GM18858 (cell line): Measurements from ENCODE around the gene THSD8.

ENCODE experiments used
- ATAC-seq: cut with Tn5 transposase; IDR thresholded peaks from one replicate; pipeline ENCODE4 v1.9.1; 2021; ENCODE audit not compliant: unreplicated experiment

The THSD8 gene

GRCh38 chr19:12801466-12802266, at the start of gene THSD8, which contains the start of gene PRDX2:
TSS of gene THSD8 (plus strand) at chr19:12802069. CDS start at chr19:12802072, 3 bp downstream.
TSS of gene PRDX2 (minus strand) at chr19:12801800. CDS start at chr19:12801261, 539 bp downstream.
- no peak for ATAC-seq

- ATAC-seq, result no peak
Observed at GRCh38 chr19:12754465-12755196, 47.2 kb upstream of the THSD8 start.

- no peak for ATAC-seq
Observed at GRCh38 chr19:12756150-12756883, 45.6 kb upstream of the THSD8 start.

GRCh38 chr19:12757544-12758274, 44.2 kb upstream of the THSD8 start:
- ATAC-seq, result no peak

- no peak for ATAC-seq
Observed at GRCh38 chr19:12759686-12760085, 42.2 kb upstream of the THSD8 start.

GRCh38 chr19:12763100-12763499, 38.8 kb upstream of the THSD8 start:
- no peak for ATAC-seq

- ATAC-seq, result no peak
Observed at GRCh38 chr19:12764698-12765097, 37.2 kb upstream of the THSD8 start.

GRCh38 chr19:12766051-12766521, 35.8 kb upstream of the THSD8 start:
- ATAC-seq, result no peak

GRCh38 chr19:12767150-12767549, 34.7 kb upstream of the THSD8 start:
- no peak for ATAC-seq

- ATAC-seq, result no peak
Observed at GRCh38 chr19:12767666-12768065, 34.2 kb upstream of the THSD8 start.

GRCh38 chr19:12769689-12770088, 32.2 kb upstream of the THSD8 start:
- ATAC-seq, result no peak

- no peak for ATAC-seq
Observed at GRCh38 chr19:12770922-12771321, 30.9 kb upstream of the THSD8 start.

GRCh38 chr19:12772323-12772722, 29.5 kb upstream of the THSD8 start:
- no peak for ATAC-seq

- no peak for ATAC-seq
Observed at GRCh38 chr19:12773571-12773970, 28.3 kb upstream of the THSD8 start.

GRCh38 chr19:12774588-12775555, 27.0 kb upstream of the THSD8 start, which contains the start of gene HOOK2:
TSS of gene HOOK2 (minus strand) at chr19:12775552. CDS start at chr19:12775449, 103 bp downstream.
- ATAC-seq, result no peak

- ATAC-seq, result no peak
Observed at GRCh38 chr19:12777217-12778016, 24.5 kb upstream of the THSD8 start.

- no peak for ATAC-seq
Observed at GRCh38 chr19:12778017-12778904, 23.6 kb upstream of the THSD8 start.

GRCh38 chr19:12778905-12779161, 23.0 kb upstream of the THSD8 start:
- no peak for ATAC-seq
